Chondrocyte (in vitro differentiated cells): ENCODE results near the gene STARD3. TPM values are rescaled to one million over a fixed set of nuclear protein-coding genes. Genes with fewer than 3 reads are reported as not detected.

ENCODE experiments used
- DNase-seq: peaks from one replicate; pipeline ENCODE4 v3.0.0; 2021; ENCODE audit warnings: mixed read lengths, low spot score
- H3K27ac Mint-ChIP-seq: one replicate; pipeline ENCODE4 v1.8.0; 2021; ENCODE audit warnings: mild to moderate bottlenecking, moderate library complexity, mixed read lengths; ENCODE audit not compliant: unreplicated experiment
- H3K27me3 Mint-ChIP-seq: 2 replicates; pipeline ENCODE4 v1.8.0; 2021; ENCODE audit warnings: low read depth, mixed read lengths
- H3K36me3 Mint-ChIP-seq: 2 replicates; pipeline ENCODE4 v1.8.0; 2021; ENCODE audit warnings: low read depth, mixed read lengths
- H3K4me1 Mint-ChIP-seq: 2 replicates; pipeline ENCODE4 v1.8.0; 2021; ENCODE audit warnings: low read depth, mild to moderate bottlenecking, mixed read lengths
- H3K4me3 Mint-ChIP-seq: one replicate; pipeline ENCODE4 v1.8.0; 2021; ENCODE audit warnings: mild to moderate bottlenecking, moderate library complexity, mixed read lengths; ENCODE audit not compliant: unreplicated experiment
- H3K9me3 Mint-ChIP-seq: 2 replicates; pipeline ENCODE4 v1.8.0; 2021; ENCODE audit warnings: low read depth, mixed read lengths
- total RNA-seq: library from RNA; stranded (reverse); gene quantifications from 3 replicates; pipeline ENCODE4 v1.2.1, GENCODE V29; 2021
- TF ChIP-seq, protein P1 (sequence below): fragments of 200-600 bp; sonication (generic); IDR thresholded peaks from 2 replicates; pipeline ENCODE4 v1.5.0; 2021; ENCODE audit warnings: antibody characterized with exemption, mild to moderate bottlenecking, moderate library complexity

The STARD3 gene
- total RNA-seq, 1 donor from 2014 or later: 42.3 TPM

- TF ChIP-seq, protein P1, sequence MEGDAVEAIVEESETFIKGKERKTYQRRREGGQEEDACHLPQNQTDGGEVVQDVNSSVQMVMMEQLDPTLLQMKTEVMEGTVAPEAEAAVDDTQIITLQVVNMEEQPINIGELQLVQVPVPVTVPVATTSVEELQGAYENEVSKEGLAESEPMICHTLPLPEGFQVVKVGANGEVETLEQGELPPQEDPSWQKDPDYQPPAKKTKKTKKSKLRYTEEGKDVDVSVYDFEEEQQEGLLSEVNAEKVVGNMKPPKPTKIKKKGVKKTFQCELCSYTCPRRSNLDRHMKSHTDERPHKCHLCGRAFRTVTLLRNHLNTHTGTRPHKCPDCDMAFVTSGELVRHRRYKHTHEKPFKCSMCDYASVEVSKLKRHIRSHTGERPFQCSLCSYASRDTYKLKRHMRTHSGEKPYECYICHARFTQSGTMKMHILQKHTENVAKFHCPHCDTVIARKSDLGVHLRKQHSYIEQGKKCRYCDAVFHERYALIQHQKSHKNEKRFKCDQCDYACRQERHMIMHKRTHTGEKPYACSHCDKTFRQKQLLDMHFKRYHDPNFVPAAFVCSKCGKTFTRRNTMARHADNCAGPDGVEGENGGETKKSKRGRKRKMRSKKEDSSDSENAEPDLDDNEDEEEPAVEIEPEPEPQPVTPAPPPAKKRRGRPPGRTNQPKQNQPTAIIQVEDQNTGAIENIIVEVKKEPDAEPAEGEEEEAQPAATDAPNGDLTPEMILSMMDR: no peak
- H3K4me1 Mint-ChIP-seq: peaks cover 17% of the 10 kb centered on the region
- H3K27me3 Mint-ChIP-seq: peaks cover 31% of the 10 kb centered on the region
Measured at GRCh38 chr17:39624313-39624712, 12.6 kb upstream of the STARD3 start.

GRCh38 chr17:39625198-39625785 lies 11.7 kb upstream of the STARD3 start:
- Mint-ChIP-seq H3K4me3 (no peak overlapping the region), H3K9me3 (no peaks in the 10 kb centered on the region), H3K27ac (no peak overlapping the region), H3K27me3 (peaks cover 33% of the 10 kb centered on the region), H3K36me3 (peaks cover 3% of the 10 kb centered on the region), H3K4me1 (peaks cover 17% of the 10 kb centered on the region)
- peak; percentile 36 for DNase-seq
- TF ChIP-seq, protein P1: no peak

More at GRCh38 chr17:39624313-39624712, 12.6 kb upstream of the STARD3 start:
- Mint-ChIP-seq H3K27ac (no peak overlapping the region), H3K9me3 (no peaks in the 10 kb centered on the region), H3K36me3 (peaks cover 3% of the 10 kb centered on the region), H3K4me3 (no peak overlapping the region)
- no peak for DNase-seq

DNA sequence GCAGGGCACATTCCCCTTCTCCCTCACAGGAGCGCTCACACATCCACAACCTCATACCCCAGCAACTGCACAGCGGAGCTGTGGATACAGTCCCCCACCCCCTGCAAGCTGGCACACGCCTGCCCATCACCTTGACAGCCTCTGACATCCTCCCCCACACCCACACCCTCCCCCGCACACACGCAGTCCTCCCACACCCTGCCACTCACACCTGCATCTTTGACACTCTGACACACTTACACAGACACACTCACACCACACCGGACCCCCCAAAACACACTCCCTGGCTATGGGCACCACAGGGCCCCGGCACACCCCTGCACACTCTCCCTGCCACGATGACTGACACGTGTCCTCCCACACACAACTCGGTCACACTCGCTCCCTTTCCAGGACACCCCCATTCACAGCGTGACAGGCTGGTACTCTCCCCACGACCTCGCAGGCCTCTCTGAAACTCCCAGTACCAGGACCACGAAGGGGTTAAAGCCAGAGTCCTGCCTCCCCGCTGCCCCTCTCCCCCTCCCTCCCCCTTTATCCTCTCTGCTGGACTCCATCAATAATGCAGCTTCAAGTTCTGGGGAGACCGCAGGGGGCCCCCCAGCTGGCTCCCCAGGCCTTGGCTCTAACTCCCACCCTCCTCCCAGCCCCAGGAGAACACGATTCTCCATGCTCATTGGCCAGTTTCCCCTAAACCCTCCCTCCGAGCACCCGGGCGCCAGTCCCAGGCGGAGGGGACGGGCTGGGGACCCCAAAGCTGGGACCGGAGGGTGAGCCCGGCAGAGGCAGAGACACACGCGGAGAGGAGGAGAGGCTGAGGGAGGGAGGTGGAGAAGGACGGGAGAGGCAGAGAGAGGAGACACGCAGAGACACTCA lies 10.5 kb upstream of the STARD3 start, which contains the start of gene PPP1R1B:
PPP1R1B (plus strand) TSS at position 782 of the 876 bp plus-strand sequence. CDS start 441 bp downstream, outside the sequence.
- Mint-ChIP-seq H3K4me1 (peaks cover 17% of the 10 kb centered on the region), H3K27me3 (peaks cover 40% of the 10 kb centered on the region), H3K27ac (no peak within 1 kb of the TSS), H3K9me3 (no peaks in the 10 kb centered on the region), H3K4me3 (peak within 1 kb of the TSS; percentile 65), H3K36me3 (peaks cover 3% of the 10 kb centered on the region)
- DNase-seq: no peak
- TF ChIP-seq, protein P1: no peak

- Mint-ChIP-seq H3K9me3 (no peaks in the 10 kb centered on the region), H3K4me3 (peak overlapping the region; percentile 65), H3K27me3 (peaks cover 44% of the 10 kb centered on the region), H3K27ac (no peak overlapping the region), H3K4me1 (peaks cover 13% of the 10 kb centered on the region), H3K36me3 (peaks cover 3% of the 10 kb centered on the region)
- TF ChIP-seq, protein P1: no peak
- no peak for DNase-seq
Measured at GRCh38 chr17:39627047-39627711, 9.8 kb upstream of the STARD3 start.
